ENCODE data around the gene VEGFA.

The VEGFA gene
- 1.7 to 84.7 (median 9.3) reads per million in 9 experiments for total RNA-seq

DNA sequence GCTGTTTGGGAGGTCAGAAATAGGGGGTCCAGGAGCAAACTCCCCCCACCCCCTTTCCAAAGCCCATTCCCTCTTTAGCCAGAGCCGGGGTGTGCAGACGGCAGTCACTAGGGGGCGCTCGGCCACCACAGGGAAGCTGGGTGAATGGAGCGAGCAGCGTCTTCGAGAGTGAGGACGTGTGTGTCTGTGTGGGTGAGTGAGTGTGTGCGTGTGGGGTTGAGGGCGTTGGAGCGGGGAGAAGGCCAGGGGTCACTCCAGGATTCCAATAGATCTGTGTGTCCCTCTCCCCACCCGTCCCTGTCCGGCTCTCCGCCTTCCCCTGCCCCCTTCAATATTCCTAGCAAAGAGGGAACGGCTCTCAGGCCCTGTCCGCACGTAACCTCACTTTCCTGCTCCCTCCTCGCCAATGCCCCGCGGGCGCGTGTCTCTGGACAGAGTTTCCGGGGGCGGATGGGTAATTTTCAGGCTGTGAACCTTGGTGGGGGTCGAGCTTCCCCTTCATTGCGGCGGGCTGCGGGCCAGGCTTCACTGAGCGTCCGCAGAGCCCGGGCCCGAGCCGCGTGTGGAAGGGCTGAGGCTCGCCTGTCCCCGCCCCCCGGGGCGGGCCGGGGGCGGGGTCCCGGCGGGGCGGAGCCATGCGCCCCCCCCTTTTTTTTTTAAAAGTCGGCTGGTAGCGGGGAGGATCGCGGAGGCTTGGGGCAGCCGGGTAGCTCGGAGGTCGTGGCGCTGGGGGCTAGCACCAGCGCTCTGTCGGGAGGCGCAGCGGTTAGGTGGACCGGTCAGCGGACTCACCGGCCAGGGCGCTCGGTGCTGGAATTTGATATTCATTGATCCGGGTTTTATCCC lies at the start of gene VEGFA:
VEGFA (plus strand) TSS at position 686 of the 846 bp plus-strand sequence.
- Mint-ChIP-seq H3K4me1 (ENCODE audit: low read depth in 2 of 2) (peaks cover 12 to 15% of the 10 kb centered on the region in 2 donors), H3K27me3 (peaks cover 27 to 41% of the 10 kb centered on the region in 2 donors), H3K9me3 (no peaks in the 10 kb centered on the region), H3K36me3 (ENCODE audit: insufficient read depth) (peaks cover 8% of the 10 kb centered on the region), H3K4me3 (peak within 1 kb of the TSS; percentile 92 to 94), H3K27ac (peak within 1 kb of the TSS; percentile 11 to 71)
- ATAC-seq (replicated peaks): peak; percentile 83
- DNase-seq: peak; percentile 85 to 90 (median 87)

DNA sequence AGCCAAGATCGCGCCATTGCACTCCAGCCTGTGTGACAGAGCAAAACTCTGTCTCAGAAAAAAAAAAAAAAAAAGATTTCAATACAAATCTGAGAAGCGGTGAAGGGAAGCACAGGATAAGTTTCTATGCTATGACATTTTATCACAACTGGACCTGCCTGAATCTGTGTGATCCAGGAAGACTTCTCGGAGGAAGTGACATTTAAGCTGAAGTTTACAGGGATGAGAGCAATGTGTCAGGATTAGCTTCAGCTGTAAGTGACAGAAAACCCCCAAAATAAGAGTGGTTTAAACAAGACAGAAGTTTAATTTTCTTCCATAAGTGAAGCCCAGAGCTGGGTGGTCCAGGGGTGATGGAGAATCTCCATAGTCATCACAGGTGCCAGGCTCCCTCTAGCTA lies 49.0 kb upstream of the VEGFA start:
- no peak for ATAC-seq (replicated peaks)
- Mint-ChIP-seq H3K4me3 (no peak overlapping the region), H3K4me1 (ENCODE audit: low read depth in 2 of 2) (peaks cover 15 to 25% of the 10 kb centered on the region in 2 donors)

DNA sequence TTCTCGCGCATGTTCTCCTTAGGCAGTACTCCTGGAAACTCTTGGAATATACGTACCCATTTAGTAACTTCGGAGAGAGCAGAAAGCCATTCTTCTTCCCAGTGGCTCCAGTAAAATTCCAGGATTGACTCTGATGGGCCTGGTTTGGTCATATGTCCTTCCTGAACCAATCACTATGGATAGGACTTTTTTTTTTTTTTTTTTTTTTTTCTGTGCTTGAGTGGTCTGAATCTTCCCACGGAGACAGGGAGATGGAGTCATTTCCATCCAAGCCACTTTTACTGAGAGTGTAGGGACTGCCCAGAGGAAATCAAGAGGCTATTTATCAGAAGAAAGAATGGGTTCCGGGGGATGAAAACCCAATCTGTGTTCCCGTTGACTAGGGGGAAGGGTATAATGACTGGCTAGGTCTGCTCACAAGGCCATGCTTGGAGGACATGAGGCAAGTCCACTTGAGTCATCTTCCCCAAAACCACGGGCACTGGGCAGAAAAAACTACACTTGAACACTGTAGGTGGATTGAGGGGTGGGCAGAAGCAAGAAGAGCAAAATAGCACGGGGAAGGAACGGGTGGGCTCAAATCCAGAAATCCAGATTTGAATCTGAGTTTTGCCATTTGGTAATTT lies 47.0 kb upstream of the VEGFA start:
- Mint-ChIP-seq H3K27ac (no peak overlapping the region), H3K4me1 (ENCODE audit: low read depth in 2 of 2) (peaks cover 15 to 28% of the 10 kb centered on the region in 2 donors), H3K36me3 (ENCODE audit: insufficient read depth) (peaks cover 12% of the 10 kb centered on the region), H3K27me3 (peaks cover 5 to 9% of the 10 kb centered on the region in 2 donors), H3K9me3 (no peaks in the 10 kb centered on the region), H3K4me3 (no peak overlapping the region)
- DNase-seq (no peak), ATAC-seq (replicated peaks) (no peak)

More for the DNA sequence above, 49.0 kb upstream of the VEGFA start:
- Mint-ChIP-seq H3K36me3 (ENCODE audit: insufficient read depth) (peaks cover 12% of the 10 kb centered on the region), H3K9me3 (no peaks in the 10 kb centered on the region), H3K27me3 (peaks cover 5 to 29% of the 10 kb centered on the region in 2 donors), H3K27ac (no peak overlapping the region)
- no peak for DNase-seq

DNA sequence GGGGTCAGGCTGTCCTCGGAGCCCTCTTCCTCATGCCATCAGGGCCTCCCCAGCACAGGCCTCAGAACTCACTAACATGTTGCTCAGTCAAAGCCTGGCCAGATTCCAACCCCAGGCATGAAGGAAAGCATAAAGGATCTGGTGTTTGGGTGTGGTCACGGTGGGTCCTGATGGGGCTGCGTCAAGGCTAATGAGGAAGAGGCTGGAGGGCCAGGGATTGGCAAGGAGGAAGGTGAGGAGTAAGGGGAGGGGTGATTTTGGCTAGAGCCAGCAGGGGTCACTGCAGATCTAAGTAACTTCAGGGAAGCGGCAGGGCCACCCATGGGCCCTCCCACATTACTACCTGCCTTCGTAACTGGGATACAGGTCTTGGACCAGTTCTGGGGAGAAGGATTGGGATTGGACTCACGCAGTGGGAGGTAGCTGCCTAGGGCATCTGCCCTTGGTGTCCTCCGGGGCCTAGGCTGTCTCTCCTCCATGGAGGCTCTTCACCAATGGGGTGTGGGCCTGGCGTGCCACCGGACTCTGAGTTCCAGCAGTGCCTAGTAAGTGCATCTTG lies 46.2 kb upstream of the VEGFA start:
- Mint-ChIP-seq H3K36me3 (ENCODE audit: insufficient read depth) (peaks cover 14% of the 10 kb centered on the region), H3K4me1 (ENCODE audit: low read depth in 2 of 2) (peaks cover 15 to 28% of the 10 kb centered on the region in 2 donors), H3K27ac (peak overlapping the region; percentile 2 to 44), H3K27me3 (peaks cover 0 to 1% of the 10 kb centered on the region in 2 donors), H3K4me3 (peak overlapping the region in 1 of 2 donors; percentile 75), H3K9me3 (no peaks in the 10 kb centered on the region)
- ATAC-seq (replicated peaks) (peak; percentile 29), DNase-seq (peak; percentile 55 to 67 (median 57))

DNA sequence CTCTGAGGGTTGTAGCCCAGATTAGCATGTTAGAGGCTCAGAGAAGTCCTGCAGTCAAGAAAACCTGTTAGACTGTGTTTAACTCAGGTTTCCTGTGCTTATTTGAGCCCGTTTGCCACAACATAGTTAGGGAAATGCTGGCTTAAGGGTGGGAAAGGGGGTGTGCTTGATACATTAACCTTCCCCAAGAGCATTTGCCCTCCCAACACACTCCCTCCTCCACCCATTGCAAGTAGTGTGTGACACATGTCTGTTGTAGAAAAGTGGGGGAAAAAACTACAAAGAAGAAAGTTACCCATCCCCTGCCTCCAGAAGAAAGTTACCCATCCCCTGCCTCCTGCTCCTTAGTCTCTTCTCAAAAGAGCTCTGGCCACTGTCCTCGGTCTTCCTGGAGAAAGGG lies 45.7 kb upstream of the VEGFA start:
- Mint-ChIP-seq H3K4me1 (ENCODE audit: low read depth in 2 of 2) (peaks cover 15 to 28% of the 10 kb centered on the region in 2 donors), H3K27me3 (no peaks in the 10 kb centered on the region), H3K9me3 (no peaks in the 10 kb centered on the region), H3K27ac (peak overlapping the region; percentile 47 to 89), H3K4me3 (peak overlapping the region; percentile 26 to 75), H3K36me3 (ENCODE audit: insufficient read depth) (peaks cover 15% of the 10 kb centered on the region)
- DNase-seq (no peak), ATAC-seq (replicated peaks) (no peak)

DNA sequence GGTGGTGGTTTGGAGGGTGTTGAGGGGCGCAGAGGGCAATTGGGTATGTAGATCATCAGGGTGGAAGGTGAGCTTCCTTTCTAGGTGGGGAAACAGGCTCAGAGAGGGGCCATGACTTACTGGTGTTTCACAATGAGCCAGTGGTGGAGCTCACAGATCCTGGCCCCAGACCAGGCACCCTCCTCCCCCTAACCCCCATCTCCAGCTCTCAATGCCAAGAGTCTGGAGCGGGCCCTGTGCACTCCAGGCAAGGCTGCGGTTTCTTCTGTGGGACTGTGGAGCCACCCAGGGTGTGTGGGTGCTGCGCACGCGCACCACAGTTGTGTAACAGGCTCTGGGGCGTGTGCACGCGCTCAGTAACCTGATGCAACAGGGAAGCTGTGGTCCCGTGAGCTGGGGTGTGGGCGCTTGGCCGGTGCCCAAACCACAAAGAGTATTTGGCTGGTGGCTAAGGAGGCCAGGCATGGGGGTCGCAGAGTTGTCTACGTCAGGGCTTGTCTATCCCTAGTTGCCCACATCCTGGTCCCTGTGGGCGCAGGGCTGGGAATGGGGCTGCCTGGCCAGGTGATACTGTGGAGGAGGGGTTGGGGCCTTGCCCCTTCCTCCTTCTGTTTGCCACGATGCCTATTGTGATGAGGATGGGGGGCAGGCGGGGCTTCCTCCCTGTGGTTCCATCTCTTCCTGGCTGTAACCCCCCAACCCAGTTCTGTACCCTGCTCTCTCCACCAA lies 44.9 kb upstream of the VEGFA start:
- Mint-ChIP-seq H3K36me3 (ENCODE audit: insufficient read depth) (peaks cover 15% of the 10 kb centered on the region), H3K4me1 (ENCODE audit: low read depth in 2 of 2) (peaks cover 15 to 28% of the 10 kb centered on the region in 2 donors), H3K27ac (peak overlapping the region; percentile 47 to 89), H3K9me3 (no peaks in the 10 kb centered on the region), H3K27me3 (no peaks in the 10 kb centered on the region), H3K4me3 (peak overlapping the region; percentile 26 to 75)
- ATAC-seq (replicated peaks): peak; percentile 86
- DNase-seq: peak; percentile 71 to 81 (median 81)

DNA sequence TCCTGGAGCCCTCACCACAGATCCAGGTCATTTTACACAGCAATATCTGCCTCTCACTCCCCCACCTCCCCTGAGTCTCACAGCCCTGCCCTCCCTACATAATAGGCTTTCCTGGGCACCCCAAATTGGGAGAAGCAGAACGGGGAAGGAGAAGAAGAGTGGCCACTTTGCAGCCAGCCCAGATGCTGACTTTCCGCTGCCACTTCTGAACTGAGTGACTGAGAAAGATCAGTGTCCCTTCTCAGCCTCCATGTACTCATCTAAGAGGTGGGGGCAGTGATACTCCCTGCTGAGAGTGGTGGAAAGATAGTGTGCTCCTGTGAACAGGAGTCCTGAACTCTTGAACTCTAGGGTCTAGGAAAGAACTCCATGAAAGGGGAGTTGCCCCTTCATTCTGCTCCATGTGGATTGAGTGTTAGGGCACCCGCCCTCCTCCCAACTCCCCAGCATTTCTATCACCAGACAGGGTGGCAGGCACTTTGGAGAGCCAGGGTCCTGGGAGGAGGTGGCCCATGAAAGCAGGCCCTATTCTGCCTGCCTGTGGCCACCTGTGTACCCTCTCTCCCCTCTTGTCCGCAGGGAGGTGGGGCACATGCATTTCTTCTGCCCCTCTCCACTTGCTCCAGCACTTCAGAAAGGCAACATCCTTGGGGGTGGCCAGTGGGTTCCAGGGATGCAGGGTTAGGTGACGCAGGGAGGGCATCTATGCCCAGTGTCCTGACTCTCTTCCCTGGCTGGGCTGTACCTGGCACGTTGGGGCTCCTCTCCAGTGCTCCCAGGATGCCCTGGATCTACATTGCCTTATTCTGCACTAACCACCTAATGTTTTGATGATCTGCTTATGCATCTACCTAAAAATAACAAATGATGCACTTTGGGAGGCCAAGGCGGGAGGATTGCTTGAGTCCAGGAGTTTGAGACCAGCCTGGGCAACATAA lies 44.1 kb upstream of the VEGFA start:
- H3K9me3 Mint-ChIP-seq: peaks cover 0 to 2% of the 10 kb centered on the region in 2 donors
- H3K4me3 Mint-ChIP-seq: peak overlapping the region; percentile 26 to 75
- peaks cover 15% of the 10 kb centered on the region for H3K36me3 Mint-ChIP-seq (ENCODE audit: insufficient read depth)
- peak; percentile 0 for ATAC-seq (replicated peaks)
- peak overlapping the region; percentile 47 to 89 for H3K27ac Mint-ChIP-seq
- no peak for DNase-seq
- H3K27me3 Mint-ChIP-seq: no peaks in the 10 kb centered on the region
- peaks cover 15 to 28% of the 10 kb centered on the region in 2 donors for H3K4me1 Mint-ChIP-seq (ENCODE audit: low read depth in 2 of 2)

DNA sequence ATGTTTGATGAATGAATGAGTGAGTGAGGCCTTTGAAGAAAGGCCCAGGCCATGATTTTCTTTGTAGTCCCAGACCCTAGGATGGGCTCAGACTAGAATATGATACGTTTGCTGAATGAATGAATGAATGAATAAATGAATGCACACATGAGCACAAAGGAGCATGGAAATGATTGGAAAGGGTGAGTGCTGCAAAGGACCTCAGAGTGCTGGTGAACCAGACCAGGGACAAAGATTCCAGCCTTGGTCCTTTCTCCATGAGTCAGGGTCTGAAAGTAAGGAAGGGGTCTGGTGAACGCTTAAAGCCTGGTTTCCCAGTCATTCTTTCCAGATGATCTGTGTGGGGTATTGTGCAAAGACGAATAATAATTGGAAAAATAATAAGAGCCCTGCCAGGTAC lies 42.4 kb upstream of the VEGFA start:
- Mint-ChIP-seq H3K27ac (peak overlapping the region; percentile 53 to 89), H3K27me3 (no peaks in the 10 kb centered on the region), H3K36me3 (ENCODE audit: insufficient read depth) (peaks cover 15% of the 10 kb centered on the region), H3K9me3 (peaks cover 0 to 2% of the 10 kb centered on the region in 2 donors), H3K4me1 (ENCODE audit: low read depth in 2 of 2) (peaks cover 18 to 28% of the 10 kb centered on the region in 2 donors), H3K4me3 (no peak overlapping the region)
- no peak for ATAC-seq (replicated peaks)
- DNase-seq: no peak

DNA sequence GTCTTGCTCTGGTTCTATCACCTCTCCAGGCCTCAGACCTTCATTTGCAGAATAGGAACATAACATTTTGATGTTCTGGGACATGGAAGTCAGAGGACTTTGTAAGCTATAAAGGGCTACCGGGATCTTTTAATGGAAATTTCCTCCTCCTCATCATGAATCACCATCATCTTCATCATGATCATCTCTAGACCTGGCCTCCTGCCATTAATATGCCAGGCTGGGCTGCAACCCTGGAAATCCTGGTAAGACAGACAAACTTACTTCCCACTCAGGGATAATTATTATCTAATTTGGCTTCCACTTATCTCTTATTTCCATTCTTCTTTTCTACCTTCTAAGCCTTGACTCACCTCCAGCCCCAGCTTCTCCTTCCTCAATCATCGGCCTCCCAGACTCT lies 41.4 kb upstream of the VEGFA start:
- peaks cover 18 to 26% of the 10 kb centered on the region in 2 donors for H3K4me1 Mint-ChIP-seq (ENCODE audit: low read depth in 2 of 2)
- ATAC-seq (replicated peaks) (no peak), DNase-seq (no peak)
- no peak overlapping the region for H3K4me3 Mint-ChIP-seq
- peaks cover 0 to 2% of the 10 kb centered on the region in 2 donors for H3K9me3 Mint-ChIP-seq
- no peaks in the 10 kb centered on the region for H3K27me3 Mint-ChIP-seq
- H3K36me3 Mint-ChIP-seq (ENCODE audit: insufficient read depth): peaks cover 15% of the 10 kb centered on the region
- H3K27ac Mint-ChIP-seq: no peak overlapping the region

DNA sequence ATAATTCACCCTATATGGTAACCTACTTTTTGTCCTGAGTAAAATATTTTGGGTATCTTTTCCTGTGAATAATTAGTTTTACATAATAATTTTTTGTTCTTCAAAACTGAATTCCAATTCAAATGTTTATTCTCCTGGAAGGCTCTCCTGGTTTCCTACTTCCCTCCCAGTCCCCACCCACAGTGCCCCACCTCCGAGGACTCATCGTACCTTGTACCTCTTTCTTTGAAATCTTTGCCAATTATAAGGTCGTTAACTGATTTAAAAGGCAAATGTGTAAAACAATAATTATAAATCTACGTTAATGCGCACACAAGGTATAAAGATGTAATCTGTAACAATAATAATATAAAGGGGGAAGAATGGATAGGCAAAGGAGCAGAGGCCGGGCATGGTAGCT lies 40.5 kb upstream of the VEGFA start:
- ATAC-seq (replicated peaks): no peak
- H3K36me3 Mint-ChIP-seq (ENCODE audit: insufficient read depth): peaks cover 14% of the 10 kb centered on the region

DNA sequence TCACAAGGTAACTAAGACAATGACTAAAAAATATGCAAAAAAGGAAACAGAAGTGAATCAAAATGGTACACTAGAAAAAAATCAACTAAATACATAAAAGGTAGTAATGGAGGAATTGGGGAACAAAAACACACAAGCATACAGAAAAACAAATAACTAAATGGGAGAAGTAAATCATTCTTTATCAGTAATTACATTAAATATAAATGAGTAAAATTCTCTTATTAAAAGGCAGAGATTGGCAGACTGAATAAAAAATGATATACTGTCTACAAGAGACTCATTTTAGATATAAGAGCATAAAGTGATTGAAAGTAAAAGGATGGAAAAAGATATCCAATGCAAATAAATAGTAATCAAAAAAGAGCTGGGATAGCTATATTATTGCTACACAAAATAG lies 39.4 kb upstream of the VEGFA start:
- Mint-ChIP-seq H3K9me3 (peaks cover 0 to 2% of the 10 kb centered on the region in 2 donors), H3K4me3 (no peak overlapping the region), H3K27me3 (no peaks in the 10 kb centered on the region), H3K4me1 (ENCODE audit: low read depth in 2 of 2) (peaks cover 12 to 14% of the 10 kb centered on the region in 2 donors), H3K36me3 (ENCODE audit: insufficient read depth) (peaks cover 3% of the 10 kb centered on the region), H3K27ac (no peak overlapping the region)
- ATAC-seq (replicated peaks) (no peak), DNase-seq (no peak)

More for the DNA sequence above, 40.5 kb upstream of the VEGFA start:
- no peak for DNase-seq
- Mint-ChIP-seq H3K27ac (no peak overlapping the region), H3K27me3 (no peaks in the 10 kb centered on the region), H3K4me1 (ENCODE audit: low read depth in 2 of 2) (peaks cover 21 to 23% of the 10 kb centered on the region in 2 donors), H3K9me3 (peaks cover 0 to 2% of the 10 kb centered on the region in 2 donors), H3K4me3 (no peak overlapping the region)
